ENCODE data around the gene UNC80.

The UNC80 gene

DNA sequence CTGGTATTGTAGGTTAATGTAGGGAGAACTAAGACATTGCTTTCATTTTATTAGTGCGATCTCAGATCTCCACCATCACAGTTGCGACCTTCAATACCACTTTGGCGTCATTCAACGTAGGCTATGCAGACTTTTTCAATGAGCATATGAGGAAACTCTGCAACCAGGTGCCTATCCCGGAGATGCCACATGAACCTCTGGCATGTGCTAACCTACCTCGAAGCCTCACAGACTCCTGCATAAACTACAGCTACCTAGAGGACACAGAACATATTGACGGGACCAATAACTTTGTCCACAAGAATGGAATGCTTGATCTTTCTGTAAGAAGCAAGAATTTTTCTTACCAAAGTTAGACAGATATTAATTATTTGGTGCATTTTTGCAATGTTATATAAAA, 47.3 kb downstream of the UNC80 start:
- DNase-seq: no peak

GRCh38 chr2:209821806-209822205, 50.2 kb downstream of the UNC80 start:
- no peak for DNase-seq

DNA sequence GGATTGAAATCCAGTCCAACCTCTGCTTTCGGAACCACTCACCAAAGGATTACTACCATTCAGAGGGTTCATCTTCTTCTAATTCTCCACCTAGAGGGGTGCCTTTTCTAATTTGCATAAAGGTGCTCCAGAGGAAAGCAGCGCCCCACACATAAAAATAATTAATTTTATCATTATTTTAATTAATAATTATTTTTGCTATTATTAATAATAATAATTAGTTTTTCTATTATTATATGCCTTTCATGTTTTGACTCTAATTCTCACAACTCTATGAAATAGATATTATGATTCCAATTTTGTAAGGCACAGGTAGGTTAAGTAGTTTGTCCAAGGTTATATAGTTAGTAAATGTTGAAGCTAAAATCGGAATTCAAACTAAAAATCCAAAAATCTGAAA, 51.9 kb downstream of the UNC80 start:
- DNase-seq: no peak

- DNase-seq: no peak
Observed at GRCh38 chr2:209824391-209824790, 52.8 kb downstream of the UNC80 start.

DNA sequence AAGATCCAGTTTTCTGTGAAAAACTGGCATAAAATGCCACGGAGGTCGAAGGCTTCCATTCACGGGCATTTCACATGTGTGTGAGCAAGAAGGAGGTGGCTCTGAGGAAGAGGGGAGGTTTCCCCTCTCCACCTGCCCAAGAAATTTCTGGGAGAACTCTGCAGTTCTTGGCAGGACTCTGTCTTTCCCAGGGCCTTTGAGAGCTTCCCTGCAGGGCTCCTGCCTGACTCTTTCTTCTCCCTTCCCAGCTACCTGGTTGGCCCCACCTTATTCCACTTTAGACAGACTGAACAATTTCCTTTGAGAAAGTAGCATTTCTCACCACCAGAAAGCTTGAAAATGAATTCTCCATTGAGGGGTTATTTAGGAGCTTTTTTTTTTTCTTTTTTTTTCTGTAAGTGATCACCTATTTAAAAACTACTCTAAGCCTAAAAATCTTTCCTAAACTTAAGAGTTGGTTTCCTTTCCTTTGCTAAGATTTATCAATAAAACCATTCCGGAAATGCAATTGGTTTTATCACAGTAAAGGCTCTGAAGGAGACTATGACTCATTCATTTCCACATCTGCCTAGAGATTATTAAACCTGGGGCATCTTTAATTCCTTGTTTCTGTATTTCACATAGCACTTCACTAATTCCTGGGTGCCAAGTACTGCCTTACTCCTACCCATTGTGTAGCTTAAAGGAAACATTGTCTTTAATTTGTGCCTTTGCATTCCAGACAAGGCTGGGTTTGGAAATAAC, 59.3 kb downstream of the UNC80 start:
- DNase-seq: no peak

DNA sequence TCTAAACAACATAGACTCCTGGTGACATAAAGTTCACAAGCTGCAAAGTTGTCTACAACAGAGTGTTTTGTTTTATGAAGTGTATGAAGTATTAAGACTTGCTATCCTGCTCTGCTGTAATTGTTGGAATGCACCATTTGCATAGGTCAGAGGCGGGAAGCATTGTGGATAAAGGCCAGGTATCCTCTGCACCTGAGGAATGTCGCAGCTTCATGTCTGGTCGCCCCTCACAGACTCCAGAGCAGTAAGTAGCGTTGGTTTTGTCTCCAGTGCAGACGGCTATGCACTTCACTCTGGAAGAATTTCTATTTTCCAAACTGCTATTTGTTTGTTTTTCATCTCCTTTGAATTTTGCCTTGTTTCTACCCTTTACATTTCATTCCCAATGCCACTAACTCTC, 63.1 kb downstream of the UNC80 start:
- no peak for DNase-seq

GRCh38 chr2:209840434-209840833, 68.8 kb downstream of the UNC80 start:
- no peak for DNase-seq

DNA sequence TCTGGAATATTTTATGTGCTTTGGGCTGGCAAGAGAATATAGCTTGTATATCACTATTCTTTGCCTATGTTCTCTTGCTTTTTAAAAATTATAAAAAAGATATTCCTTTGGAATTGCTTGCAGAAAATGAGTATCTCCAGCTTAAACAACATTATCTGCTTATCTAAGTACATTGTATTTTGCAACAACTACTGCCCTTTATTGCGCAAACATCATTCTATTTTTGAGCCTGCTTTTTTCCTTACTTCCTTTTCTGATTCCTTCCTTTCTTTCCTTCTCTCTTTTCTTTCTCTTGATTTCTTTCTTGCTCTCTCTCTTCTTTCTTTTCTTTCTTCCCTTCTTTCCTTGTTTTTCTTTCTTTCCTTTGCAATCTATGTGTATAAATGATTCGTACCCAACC, 74.0 kb downstream of the UNC80 start:
- DNase-seq: no peak

GRCh38 chr2:209864716-209865295, 93.2 kb downstream of the UNC80 start:
- DNase-seq: no peak

GRCh38 chr2:209868271-209868994, 96.8 kb downstream of the UNC80 start:
- DNase-seq: no peak

DNA sequence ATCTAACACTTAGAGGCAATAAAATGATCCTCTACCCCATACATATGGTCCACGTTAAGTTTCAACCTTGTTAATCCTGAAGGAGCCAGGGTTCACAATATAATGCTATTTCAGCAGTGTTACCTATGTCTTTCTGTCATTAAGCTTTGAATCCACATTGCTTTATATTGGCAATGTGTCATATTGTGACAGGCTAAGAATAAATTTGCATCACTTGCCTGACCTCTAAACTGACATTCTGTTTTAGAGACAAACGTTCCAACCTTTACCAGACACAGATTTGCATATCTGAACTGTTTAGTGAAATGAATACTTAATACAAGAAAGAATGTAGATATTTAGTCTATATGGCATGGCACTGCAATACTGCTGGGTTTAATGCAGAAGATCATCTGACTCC, 98.4 kb downstream of the UNC80 start:
- no peak for DNase-seq

DNA sequence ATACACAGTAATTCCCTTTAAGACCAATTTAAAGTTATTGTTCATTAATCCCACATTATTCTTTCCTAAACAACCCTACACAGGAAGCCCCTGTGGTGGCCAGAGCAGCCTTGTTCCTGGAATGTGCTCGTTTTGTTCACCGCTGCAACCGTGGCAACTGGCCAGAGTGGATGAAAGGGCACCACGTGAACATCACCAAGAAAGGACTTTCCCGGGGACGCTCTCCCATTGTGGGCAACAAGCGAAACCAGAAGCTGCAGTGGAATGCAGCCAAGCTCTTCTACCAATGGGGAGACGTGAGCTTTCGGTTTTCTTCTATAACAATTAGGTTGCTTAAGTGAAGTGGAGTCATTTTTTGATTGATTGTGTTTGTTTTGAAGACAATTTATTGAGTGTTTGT, 101.0 kb downstream of the UNC80 start:
- no peak for DNase-seq

DNA sequence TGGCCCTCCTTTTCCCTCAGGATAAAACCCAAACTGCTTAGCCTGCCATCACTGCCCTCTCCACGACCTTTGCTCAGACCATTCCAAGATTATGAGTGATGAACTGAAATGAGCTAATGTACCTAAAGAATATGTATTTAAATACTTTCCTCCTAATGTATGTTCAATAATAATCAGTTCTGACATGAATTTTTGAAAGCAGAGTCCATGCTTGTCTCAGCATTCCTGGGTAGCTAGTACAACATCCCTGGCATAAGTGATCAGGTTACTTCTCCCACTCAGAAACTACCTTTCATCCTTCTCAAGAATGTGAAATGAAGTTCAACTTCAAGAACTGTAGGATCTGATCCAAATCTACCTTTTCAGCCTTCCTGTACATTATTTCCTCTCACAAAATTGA, 103.6 kb downstream of the UNC80 start:
- no peak for DNase-seq

- DNase-seq: no peak
Observed at GRCh38 chr2:209876211-209876610, 104.6 kb downstream of the UNC80 start.

GRCh38 chr2:209878701-209879100, 107.1 kb downstream of the UNC80 start:
- no peak for DNase-seq

DNA sequence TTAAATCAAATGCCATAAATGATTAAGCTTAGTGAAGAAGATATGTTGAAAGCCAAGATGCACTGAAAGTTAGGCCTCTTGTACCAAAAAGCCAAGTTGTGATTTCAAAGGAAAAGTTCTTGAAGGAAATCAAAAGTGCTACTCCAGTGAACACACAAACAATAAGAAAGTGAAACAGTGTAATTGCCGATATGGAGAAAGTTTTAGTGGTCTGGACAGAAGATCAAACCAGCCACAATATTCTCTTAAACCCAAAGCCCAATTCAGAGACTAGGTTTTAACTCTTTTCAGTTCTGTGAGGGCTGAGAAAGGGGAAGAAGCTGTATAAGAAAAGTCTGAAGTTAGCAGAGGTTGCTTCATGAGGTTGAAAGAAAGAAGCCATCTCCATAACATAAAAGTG, 129.0 kb downstream of the UNC80 start:
- DNase-seq: no peak

DNA sequence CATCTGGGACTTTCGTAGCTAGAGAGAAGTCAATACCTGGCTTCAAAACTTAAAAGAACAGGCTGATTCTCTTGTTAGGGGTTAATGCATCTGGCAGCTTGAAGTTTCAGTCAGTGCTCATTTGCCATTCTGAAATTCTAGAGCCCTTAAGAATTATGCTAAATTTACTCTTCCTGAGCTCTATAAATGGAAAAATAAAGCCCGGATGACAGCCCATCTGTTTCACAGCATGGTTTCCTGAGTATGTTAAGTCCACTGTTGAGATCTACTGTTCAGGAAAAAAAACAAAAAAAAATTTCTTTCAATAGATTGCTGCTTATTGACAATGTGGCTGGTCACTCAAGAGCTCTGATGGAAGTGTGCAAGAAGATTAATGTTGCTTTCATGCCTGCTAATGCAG, 129.5 kb downstream of the UNC80 start:
- DNase-seq: no peak

DNA sequence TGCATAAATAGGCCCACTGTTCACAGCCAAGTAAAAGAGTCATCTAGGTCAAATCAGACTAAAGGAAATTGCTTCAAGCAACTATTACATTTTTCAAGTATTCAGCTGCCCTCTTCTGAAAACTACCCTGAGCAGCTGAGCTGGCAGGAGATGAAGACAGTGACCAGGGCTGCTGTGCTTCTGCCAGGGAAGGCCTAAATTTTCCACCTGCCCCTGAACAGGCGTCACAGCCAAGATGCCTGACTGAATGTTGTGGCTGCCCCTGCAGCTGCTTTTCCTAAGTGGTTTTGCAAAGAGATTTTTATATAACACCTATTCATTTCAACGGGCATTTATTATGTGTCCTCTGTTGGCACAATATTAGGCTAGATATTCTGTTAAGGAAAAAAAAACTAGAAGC, 134.1 kb downstream of the UNC80 start:
- DNase-seq: no peak

- no peak for DNase-seq
Observed at GRCh38 chr2:209907746-209908145, 136.1 kb downstream of the UNC80 start.

- no peak for DNase-seq
Observed at GRCh38 chr2:209908511-209908910, 136.9 kb downstream of the UNC80 start.

DNA sequence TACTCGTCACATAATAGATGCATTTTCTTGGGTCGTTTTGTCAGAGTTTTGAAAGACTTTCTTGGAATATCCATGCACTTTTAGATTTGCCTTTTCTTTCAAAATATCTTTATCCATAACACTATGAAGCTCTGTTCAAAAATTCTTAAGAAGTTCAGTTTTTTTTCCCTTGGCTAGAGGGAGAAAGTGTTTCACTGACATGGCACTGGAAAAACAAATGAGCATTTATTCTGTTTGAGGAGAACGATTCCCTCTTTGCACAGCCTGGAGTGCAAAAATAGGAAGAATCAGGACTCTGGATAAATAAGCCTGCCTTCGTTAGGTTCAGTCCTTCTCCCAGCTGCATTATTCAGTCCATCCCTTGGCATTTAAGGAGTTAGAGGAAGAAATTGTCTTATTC, 139.9 kb downstream of the UNC80 start:
- no peak for DNase-seq

DNA sequence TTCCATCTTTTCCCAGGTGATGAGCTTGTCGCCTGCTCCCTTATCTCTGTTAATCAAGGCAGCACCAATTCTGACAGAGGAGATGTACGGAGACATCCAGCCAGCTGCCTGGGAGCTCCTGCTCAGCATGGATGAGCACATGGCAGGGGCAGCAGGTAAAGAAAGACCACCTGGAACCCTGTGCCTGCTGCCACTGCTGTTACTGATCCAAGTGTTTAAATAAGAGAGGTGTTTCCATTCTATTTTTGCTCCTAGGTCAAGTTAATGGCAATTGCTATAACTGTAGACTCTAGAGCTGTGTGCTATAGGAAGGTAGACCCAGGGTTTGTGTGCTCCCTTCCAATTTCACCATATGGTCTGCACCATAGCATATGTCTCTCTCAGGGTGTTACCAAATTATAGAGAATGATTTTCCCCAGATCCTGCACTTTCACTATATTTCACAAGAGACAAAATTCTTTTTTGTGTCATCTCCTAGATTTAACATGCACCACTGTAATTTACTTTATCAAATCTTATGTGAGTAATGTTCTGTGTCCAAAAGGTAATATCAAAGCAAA, 142.2 kb downstream of the UNC80 start:
- no peak for DNase-seq

DNA sequence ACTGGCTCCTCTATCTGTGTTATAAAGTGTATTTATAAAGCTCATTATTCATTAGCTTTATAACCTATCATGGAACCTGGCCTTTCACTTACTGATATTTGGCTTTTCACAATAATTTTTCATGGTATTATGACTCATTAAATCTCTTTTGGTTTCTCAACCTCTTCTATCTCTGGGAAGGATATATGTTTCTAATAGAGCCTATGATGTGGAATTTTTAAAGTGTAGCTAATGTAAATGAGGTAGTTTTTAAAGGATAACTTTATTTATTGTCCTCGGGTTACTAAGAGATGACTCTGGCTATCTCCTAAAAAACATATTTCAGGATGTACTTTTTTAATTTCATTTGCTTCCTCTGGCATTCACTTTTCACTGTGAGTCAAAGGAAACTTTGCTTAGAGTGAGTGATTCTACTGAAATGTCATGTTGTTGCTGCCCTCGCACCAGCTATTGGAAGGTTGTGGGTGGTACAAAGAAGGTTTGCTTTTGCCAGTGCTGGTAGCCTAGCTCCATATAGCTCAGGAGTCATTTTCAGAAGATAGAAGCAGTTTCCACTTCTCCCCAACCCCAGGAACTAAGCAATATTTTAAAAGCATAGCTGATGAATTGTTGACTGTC, 145.6 kb downstream of the UNC80 start:
- DNase-seq: no peak

- DNase-seq: no peak
Observed at GRCh38 chr2:209918251-209918650, 146.6 kb downstream of the UNC80 start.

All from fibroblast of skin of right quadriceps (primary cell).